ENCODE measurements around the gene DGKQ.

Gene DGKQ

GRCh38 chr4:1017706-1018105, 44.3 kb upstream of the DGKQ start:
- WGBS = 84% methylated on average over 11 of the region's 15 CpGs

DNA sequence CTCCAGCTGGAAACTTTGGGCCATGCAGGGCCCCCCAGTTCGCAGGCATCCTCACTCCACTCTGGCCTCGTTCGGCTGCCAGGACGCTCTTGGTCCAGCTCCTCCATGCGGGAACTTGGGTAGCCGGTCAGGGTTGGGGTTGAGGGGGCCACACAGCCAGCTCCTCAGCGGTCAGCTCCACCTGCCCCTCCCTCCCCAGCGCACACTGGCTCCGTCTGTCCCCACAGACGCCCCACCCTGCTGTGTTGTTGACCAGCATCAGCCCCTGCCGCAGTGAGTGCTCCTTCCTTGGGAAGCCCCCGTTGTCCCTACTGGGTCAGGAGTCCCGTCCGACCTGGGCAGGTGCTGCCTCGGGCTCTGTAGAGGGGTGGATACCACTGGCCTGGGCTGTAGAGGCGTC, 43.8 kb upstream of the DGKQ start:
- Histone ChIP-seq H4K91ac (ENCODE audit: low read length) (no peak overlapping the region), H3K4me3 (ENCODE audit: insufficient read depth in 1 of 2, low read depth in 1 of 2, low read length in 2 of 2) (no peak overlapping the region), H2BK120ac (ENCODE audit: low read depth, low read length) (no peak overlapping the region), H2BK12ac (ENCODE audit: low read length in 2 of 2) (no peak overlapping the region), H3K36me3 (ENCODE audit: control insufficient read depth in 1 of 2, insufficient read depth in 2 of 2, low read depth in 1 of 2, low read length in 2 of 2) (peaks cover 3 to 65% of the 10 kb centered on the region in 2 experiments), H4K8ac (ENCODE audit: low read length) (no peak overlapping the region), H3K4me2 (ENCODE audit: low read length, poor library complexity, severe bottlenecking) (no peak overlapping the region), H3K9ac (ENCODE audit: low read length) (no peak overlapping the region), H3K9me3 (ENCODE audit: control insufficient read depth, low read length) (no peaks in the 10 kb centered on the region), H3K79me1 (replicated peaks; ENCODE audit: low read length, poor library complexity, severe bottlenecking) (peaks cover 70% of the 10 kb centered on the region), H3K27ac (ENCODE audit: low read length, poor library complexity, severe bottlenecking) (no peak overlapping the region), H3K27me3 (ENCODE audit: control insufficient read depth in 1 of 2, insufficient read depth in 1 of 2, low read length in 2 of 2) (no peaks in the 10 kb centered on the region), H2AK5ac (ENCODE audit: low read length, severe bottlenecking) (no peak overlapping the region), H2BK5ac (ENCODE audit: low read depth, low read length, poor library complexity, severe bottlenecking) (no peak overlapping the region), H3K23ac (ENCODE audit: low read length in 2 of 2) (no peak overlapping the region), H2AFZ (ENCODE audit: low read depth, low read length) (no peak overlapping the region), H3K18ac (ENCODE audit: low read depth in 1 of 2, low read length in 2 of 2) (no peak overlapping the region), H3K4ac (ENCODE audit: low read depth in 1 of 2, low read length in 2 of 2) (no peak overlapping the region), H3K14ac (ENCODE audit: low read length in 2 of 2) (no peak overlapping the region), H3K4me1 (ENCODE audit: control insufficient read depth, insufficient read depth, low read depth, low read length) (peaks cover 71% of the 10 kb centered on the region), H2BK15ac (ENCODE audit: low read depth, poor library complexity, severe bottlenecking) (no peak overlapping the region)
- 94% methylated on average over 16 of the region's 16 CpGs for WGBS
- no peak for DNase-seq

More at GRCh38 chr4:1017706-1018105, 44.3 kb upstream of the DGKQ start:
- Histone ChIP-seq H4K8ac (ENCODE audit: low read length) (no peak overlapping the region), H3K4me3 (ENCODE audit: insufficient read depth in 1 of 2, low read depth in 1 of 2, low read length in 2 of 2) (no peak overlapping the region), H3K9me3 (ENCODE audit: control insufficient read depth, low read length) (no peaks in the 10 kb centered on the region), H2AFZ (ENCODE audit: low read depth, low read length) (no peak overlapping the region), H3K4me2 (ENCODE audit: low read length, poor library complexity, severe bottlenecking) (no peak overlapping the region), H3K14ac (ENCODE audit: low read length in 2 of 2) (no peak overlapping the region), H2BK5ac (ENCODE audit: low read depth, low read length, poor library complexity, severe bottlenecking) (no peak overlapping the region), H2BK15ac (ENCODE audit: low read depth, poor library complexity, severe bottlenecking) (no peak overlapping the region), H3K9ac (ENCODE audit: low read length) (no peak overlapping the region), H3K79me1 (replicated peaks; ENCODE audit: low read length, poor library complexity, severe bottlenecking) (peaks cover 70% of the 10 kb centered on the region), H2BK120ac (ENCODE audit: low read depth, low read length) (no peak overlapping the region), H2AK5ac (ENCODE audit: low read length, severe bottlenecking) (no peak overlapping the region), H3K36me3 (ENCODE audit: control insufficient read depth in 1 of 2, insufficient read depth in 2 of 2, low read depth in 1 of 2, low read length in 2 of 2) (peaks cover 3 to 65% of the 10 kb centered on the region in 2 experiments), H4K91ac (ENCODE audit: low read length) (no peak overlapping the region), H3K23ac (ENCODE audit: low read length in 2 of 2) (no peak overlapping the region), H3K4ac (ENCODE audit: low read depth in 1 of 2, low read length in 2 of 2) (no peak overlapping the region), H2BK12ac (ENCODE audit: low read length in 2 of 2) (no peak overlapping the region), H3K27ac (ENCODE audit: low read length, poor library complexity, severe bottlenecking) (no peak overlapping the region), H3K18ac (ENCODE audit: low read depth in 1 of 2, low read length in 2 of 2) (no peak overlapping the region), H3K27me3 (ENCODE audit: control insufficient read depth in 1 of 2, insufficient read depth in 1 of 2, low read length in 2 of 2) (no peaks in the 10 kb centered on the region), H3K4me1 (ENCODE audit: control insufficient read depth, insufficient read depth, low read depth, low read length) (peaks cover 66% of the 10 kb centered on the region)
- no peak for DNase-seq

GRCh38 chr4:1015746-1016145, 42.4 kb upstream of the DGKQ start:
- H3K79me1 ChIP-seq (replicated peaks; ENCODE audit: low read length, poor library complexity, severe bottlenecking) = peaks cover 60% of the 10 kb centered on the region
- H3K18ac ChIP-seq (ENCODE audit: low read depth in 1 of 2, low read length in 2 of 2) = no peak overlapping the region
- no peak overlapping the region for H2BK5ac ChIP-seq (ENCODE audit: low read depth, low read length, poor library complexity, severe bottlenecking)
- no peak overlapping the region for H2BK12ac ChIP-seq (ENCODE audit: low read length in 2 of 2)
- WGBS = 97% methylated on average over 10 of the region's 10 CpGs
- no peak overlapping the region for H4K8ac ChIP-seq (ENCODE audit: low read length)
- peaks cover 3 to 61% of the 10 kb centered on the region in 2 experiments for H3K36me3 ChIP-seq (ENCODE audit: control insufficient read depth in 1 of 2, insufficient read depth in 2 of 2, low read depth in 1 of 2, low read length in 2 of 2)
- no peaks in the 10 kb centered on the region for H3K9me3 ChIP-seq (ENCODE audit: control insufficient read depth, low read length)
- no peak overlapping the region for H3K4ac ChIP-seq (ENCODE audit: low read depth in 1 of 2, low read length in 2 of 2)
- H2AFZ ChIP-seq (ENCODE audit: low read depth, low read length) = no peak overlapping the region
- no peak for DNase-seq
- no peak overlapping the region for H3K27ac ChIP-seq (ENCODE audit: low read length, poor library complexity, severe bottlenecking)
- no peak overlapping the region for H3K23ac ChIP-seq (ENCODE audit: low read length in 2 of 2)
- no peak overlapping the region for H3K4me2 ChIP-seq (ENCODE audit: low read length, poor library complexity, severe bottlenecking)
- no peak overlapping the region for H4K91ac ChIP-seq (ENCODE audit: low read length)
- no peak overlapping the region for H2BK120ac ChIP-seq (ENCODE audit: low read depth, low read length)
- no peak overlapping the region for H2BK15ac ChIP-seq (ENCODE audit: low read depth, poor library complexity, severe bottlenecking)
- no peak overlapping the region for H3K9ac ChIP-seq (ENCODE audit: low read length)
- no peaks in the 10 kb centered on the region for H3K27me3 ChIP-seq (ENCODE audit: control insufficient read depth in 1 of 2, insufficient read depth in 1 of 2, low read length in 2 of 2)
- H2AK5ac ChIP-seq (ENCODE audit: low read length, severe bottlenecking) = no peak overlapping the region
- H3K4me3 ChIP-seq (ENCODE audit: insufficient read depth in 1 of 2, low read depth in 1 of 2, low read length in 2 of 2) = no peak overlapping the region
- H3K14ac ChIP-seq (ENCODE audit: low read length in 2 of 2) = no peak overlapping the region
- peaks cover 70% of the 10 kb centered on the region for H3K4me1 ChIP-seq (ENCODE audit: control insufficient read depth, insufficient read depth, low read depth, low read length)

DNA sequence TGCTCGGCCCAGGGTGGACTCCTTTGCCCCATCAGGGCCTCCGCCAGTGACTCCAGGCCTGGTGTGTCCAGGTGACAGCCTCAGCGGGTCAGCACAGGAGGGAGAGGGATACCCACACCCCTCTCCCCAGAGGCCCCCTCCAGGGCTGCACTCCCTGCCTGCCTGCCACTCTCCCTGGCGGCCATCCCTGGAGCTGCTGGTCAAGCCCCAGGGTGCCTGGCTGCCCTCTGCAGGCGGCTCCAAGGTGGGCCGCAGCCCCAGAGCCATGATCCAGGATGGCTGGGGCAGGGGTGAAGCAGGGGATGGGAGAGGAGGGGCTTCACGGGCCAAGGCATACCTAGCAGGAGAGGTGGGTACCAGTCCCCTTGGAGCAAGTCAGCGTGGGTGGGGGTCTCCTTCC, 41.8 kb upstream of the DGKQ start:
- Histone ChIP-seq H3K79me1 (replicated peaks; ENCODE audit: low read length, poor library complexity, severe bottlenecking) (peaks cover 59% of the 10 kb centered on the region), H2BK120ac (ENCODE audit: low read depth, low read length) (no peak overlapping the region), H3K36me3 (ENCODE audit: control insufficient read depth in 1 of 2, insufficient read depth in 2 of 2, low read depth in 1 of 2, low read length in 2 of 2) (peaks cover 3 to 59% of the 10 kb centered on the region in 2 experiments), H3K18ac (ENCODE audit: low read depth in 1 of 2, low read length in 2 of 2) (no peak overlapping the region), H3K4me3 (ENCODE audit: insufficient read depth in 1 of 2, low read depth in 1 of 2, low read length in 2 of 2) (no peak overlapping the region), H3K23ac (ENCODE audit: low read length in 2 of 2) (no peak overlapping the region), H3K9ac (ENCODE audit: low read length) (no peak overlapping the region), H3K4me1 (ENCODE audit: control insufficient read depth, insufficient read depth, low read depth, low read length) (peaks cover 73% of the 10 kb centered on the region), H2AFZ (ENCODE audit: low read depth, low read length) (no peak overlapping the region), H3K4me2 (ENCODE audit: low read length, poor library complexity, severe bottlenecking) (no peak overlapping the region), H4K8ac (ENCODE audit: low read length) (peak overlapping the region; percentile 42), H4K91ac (ENCODE audit: low read length) (no peak overlapping the region), H3K14ac (ENCODE audit: low read length in 2 of 2) (no peak overlapping the region), H3K4ac (ENCODE audit: low read depth in 1 of 2, low read length in 2 of 2) (no peak overlapping the region), H2BK5ac (ENCODE audit: low read depth, low read length, poor library complexity, severe bottlenecking) (no peak overlapping the region), H2BK15ac (ENCODE audit: low read depth, poor library complexity, severe bottlenecking) (no peak overlapping the region), H3K27ac (ENCODE audit: low read length, poor library complexity, severe bottlenecking) (no peak overlapping the region), H3K9me3 (ENCODE audit: control insufficient read depth, low read length) (no peaks in the 10 kb centered on the region), H3K27me3 (ENCODE audit: control insufficient read depth in 1 of 2, insufficient read depth in 1 of 2, low read length in 2 of 2) (no peaks in the 10 kb centered on the region), H2AK5ac (ENCODE audit: low read length, severe bottlenecking) (no peak overlapping the region), H2BK12ac (ENCODE audit: low read length in 2 of 2) (no peak overlapping the region)
- 94% methylated on average over 8 of the region's 8 CpGs for WGBS
- DNase-seq = no peak
